HepG2 (cell line): ENCODE data around the gene RNU7-1. TPM values are rescaled to one million over a fixed set of nuclear protein-coding genes. Genes with fewer than 3 reads are reported as not detected.

Source experiments
- ARID4A ChIP-seq: sonication (generic); formaldehyde crosslinking; IDR thresholded peaks from 2 replicates; pipeline ENCODE4 v1.5.0; 2020; ENCODE audit warnings: mild to moderate bottlenecking, missing genetic modification reagents, borderline replicate concordance
- ARNT2 ChIP-seq: sonication (generic); formaldehyde crosslinking; IDR thresholded peaks from 2 replicates; pipeline ENCODE4 v1.8.0; 2022; ENCODE audit warnings: mild to moderate bottlenecking, low read depth, missing genetic modification reagents, moderate library complexity
- CAMTA2 ChIP-seq: sonication (generic); formaldehyde crosslinking; IDR thresholded peaks from 2 replicates; pipeline ENCODE4 v1.4.0; 2020; ENCODE audit warnings: mild to moderate bottlenecking, missing genetic modification reagents, borderline replicate concordance
- DMAP1 ChIP-seq: IDR thresholded peaks from 2 replicates; pipeline ENCODE4 v1.6.1; 2016
- EZH2 ChIP-seq: conservative IDR thresholded peaks from 2 replicates; pipeline ENCODE4 v1.6.1; 2012; ENCODE audit warnings: mild to moderate bottlenecking, low read depth, low read length, moderate library complexity
- HNF4A ChIP-seq: sonication (generic); formaldehyde crosslinking; IDR thresholded peaks from 2 replicates; pipeline ENCODE4 v1.4.0; 2020; ENCODE audit warnings: missing genetic modification reagents
- IRF1 ChIP-seq: sonication (generic); formaldehyde crosslinking; IDR thresholded peaks from 2 replicates; pipeline ENCODE4 v1.4.0; 2020; ENCODE audit warnings: low read depth, mild to moderate bottlenecking, missing genetic modification reagents
- MED1 ChIP-seq: sonication (generic); formaldehyde crosslinking; IDR thresholded peaks from 2 replicates; pipeline ENCODE4 v1.4.0; 2020; ENCODE audit warnings: missing genetic modification reagents
- NFYB ChIP-seq: sonication (generic); formaldehyde crosslinking; IDR thresholded peaks from 2 replicates; pipeline ENCODE4 v1.4.0; 2020; ENCODE audit warnings: missing genetic modification reagents
- PAXIP1 ChIP-seq: sonication (generic); formaldehyde crosslinking; conservative IDR thresholded peaks from 2 replicates; pipeline ENCODE4 v1.4.0; 2020; ENCODE audit warnings: mild to moderate bottlenecking, missing genetic modification reagents, moderate library complexity
- RFXAP ChIP-seq: sonication (generic); formaldehyde crosslinking; IDR thresholded peaks from 2 replicates; pipeline ENCODE4 v1.4.0; 2020; ENCODE audit warnings: missing genetic modification reagents, borderline replicate concordance
- SRSF4 ChIP-seq: fragments of 200-400 bp; formaldehyde crosslinking; IDR thresholded peaks from one replicate; pipeline ENCODE4 v1.6.1; 2018; ENCODE audit warnings: mild to moderate bottlenecking, low read depth, low read length, moderate library complexity; ENCODE audit not compliant: poor library complexity, severe bottlenecking
- ZBTB49 ChIP-seq: sonication (generic); formaldehyde crosslinking; IDR thresholded peaks from 2 replicates; pipeline ENCODE4 v1.4.0; 2020; ENCODE audit warnings: missing genetic modification reagents, borderline replicate concordance
- ZFY ChIP-seq: sonication (generic); formaldehyde crosslinking; IDR thresholded peaks from 2 replicates; pipeline ENCODE4 v1.4.0; 2020; ENCODE audit warnings: missing genetic modification reagents
- ZNF530 ChIP-seq: sonication (generic); formaldehyde crosslinking; IDR thresholded peaks from 2 replicates; pipeline ENCODE4 v1.5.0; 2020; ENCODE audit warnings: low read depth, mild to moderate bottlenecking, missing genetic modification reagents
- ZNF556 ChIP-seq: sonication (generic); formaldehyde crosslinking; IDR thresholded peaks from 2 replicates; pipeline ENCODE4 v1.4.0; 2020; ENCODE audit warnings: mild to moderate bottlenecking, missing genetic modification reagents, borderline replicate concordance
- ZNF737 ChIP-seq: sonication (generic); formaldehyde crosslinking; IDR thresholded peaks from 2 replicates; pipeline ENCODE4 v1.5.0; 2020; ENCODE audit warnings: missing genetic modification reagents, mild to moderate bottlenecking, borderline replicate concordance
- polyA plus RNA-seq, 8 experiments: library from polyadenylated mRNA; depleted of rRNA in 3 of 8; stranded (reverse) in 7 of 8; unstranded in 1 of 8; fragments of >200 nt; fragmentation: Illumina TruSeq in 4 of 8; extraction: Trizol in 4 of 8; gene quantifications; 2 replicates each; pipeline versions ENCODE4 v1.2.1 to v1.2.3, GENCODE V29; 2011 to 2016; ENCODE audit warnings: low read depth in 4 of 8, missing spikeins in 1 of 8, mixed read lengths in 1 of 8; ENCODE audit not compliant: insufficient read depth in 1 of 8
- total RNA-seq, 5 experiments: library from RNA; depleted of rRNA; stranded (reverse); fragments of >200 nt; fragmentation: Illumina TruSeq; extraction: Trizol; gene quantifications; 2 replicates each; pipeline ENCODE4 v1.2.3, GENCODE V29; 2016; ENCODE audit warnings: low read depth in 1 of 5

Gene RNU7-1
- total and polyA plus RNA-seq, 2 of the 13 experiments (the other 11 are each of a cell fraction or from before 2014, with no cell fraction given): not detected

- TF ChIP-seq PAXIP1 (CRISPR knock-in tag) (peak; percentile 47; the same call in 1 of the 2 replicates), HNF4A (CRISPR knock-in tag) (peak; percentile 9; the same call in 1 of the 2 replicates), MED1 (CRISPR knock-in tag) (peak; percentile 47), DMAP1 (CRISPR knock-in tag) (peak; percentile 51; the same call in 1 of the 2 replicates), ZNF556 (CRISPR knock-in tag) (0 out of 2 replicates have a peak, but pooled peaks have one; percentile 44), IRF1 (CRISPR knock-in tag) (no peak), ZBTB49 (no peak), SRSF4 (no peak), EZH2 (no peak), ARNT2 (peak; percentile 25; the same call in 1 of the 2 replicates), NFYB (peak; percentile 76), ZNF530 (no peak), CAMTA2 (CRISPR knock-in tag) (no peak), RFXAP (CRISPR knock-in tag) (peak; percentile 97), ZNF737 (CRISPR knock-in tag) (no peak), ZFY (CRISPR knock-in tag) (peak; percentile 76), ARID4A (CRISPR knock-in tag) (peak; percentile 82; the same call in 1 of the 2 replicates)
Measured at GRCh38 chr12:6946033-6946919, 2.7 kb downstream of the RNU7-1 start (continued).
